A204.1 (cell line): Measurements from ENCODE around the gene SH2D1A.

ENCODE experiments used
- FAIRE-seq: peaks from 2 replicates; lab custom pipeline; 2012; peaks lifted over from hg19 to GRCh38; lab: Jason Lieb, UNC

Gene SH2D1A

DNA sequence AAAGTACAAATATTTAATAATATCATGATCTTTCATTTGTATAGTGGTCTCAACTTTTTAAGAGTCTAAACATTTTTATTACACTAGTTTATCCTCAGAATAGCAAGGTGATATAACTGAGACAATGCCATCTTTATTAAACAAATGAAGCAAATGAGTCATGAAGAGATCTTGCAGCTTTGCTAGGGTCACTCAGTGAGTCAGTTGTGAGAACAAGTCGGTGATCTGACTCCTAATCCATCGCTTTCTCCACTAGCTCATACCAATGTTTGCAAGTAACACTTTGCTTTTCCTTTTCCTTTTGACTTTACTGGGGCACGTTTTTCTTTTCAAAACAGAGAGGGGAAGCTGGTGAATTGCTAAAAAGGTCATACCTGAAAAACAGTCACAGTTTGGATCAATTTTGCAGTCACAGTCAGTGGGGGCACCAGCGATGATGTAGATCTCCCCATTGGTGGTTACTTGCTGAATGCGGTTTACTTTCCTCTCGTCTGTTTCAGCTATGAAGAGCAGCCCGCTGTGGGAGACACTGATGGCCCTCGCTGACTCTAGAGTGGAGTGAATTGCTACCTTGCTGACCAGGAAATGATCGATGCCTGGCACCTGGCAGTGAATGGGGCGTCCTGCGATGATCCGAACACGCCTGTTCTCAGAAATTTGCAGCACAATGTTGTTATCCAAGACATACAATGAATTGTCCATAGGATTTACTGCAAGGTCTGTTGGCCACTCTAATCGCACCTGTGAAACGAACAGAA, 75.7 kb downstream of the SH2D1A start:
- no peak for FAIRE-seq
